Measurements from ENCODE around the gene PTPN22. TPM values are rescaled to one million over a fixed set of nuclear protein-coding genes. Genes with fewer than 3 reads are reported as not detected.

Gene PTPN22
- total RNA-seq, 4 donors from 2014 or later: 4.0 to 28.1 (median 11.2) TPM

DNA sequence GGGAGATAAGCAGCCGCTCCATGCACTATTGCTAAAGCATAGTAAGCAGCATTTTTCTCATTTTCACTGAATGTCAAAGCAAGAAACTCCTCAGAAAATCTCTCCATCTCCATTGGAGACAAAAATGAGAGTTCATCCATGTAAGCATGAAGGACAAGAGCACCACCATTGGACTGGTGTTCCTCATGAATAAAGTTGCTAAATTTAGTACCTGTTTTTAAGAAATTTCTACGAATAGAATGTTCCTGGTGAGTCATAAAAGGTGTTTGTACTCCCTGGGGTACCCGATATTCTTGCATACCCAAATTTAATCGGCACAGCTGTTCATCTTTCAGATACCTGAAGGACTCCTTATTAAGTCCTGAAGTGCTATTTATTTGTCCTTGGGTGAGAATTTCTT is 74.0 kb downstream of the PTPN22 start:
- in situ Hi-C loops (cut with MboI; ENCODE audit: low pct_ligation_motif_present in 1 of 4, low pct_unique_long_range_greater_than_20kb in 1 of 4, low sequenced_read_pairs in 3 of 4): no loop called here
- WGBS, 2 donors (ENCODE audit: low coverage in 1 of 2): 84 to 89% methylated on average over 4 of the region's 4 CpGs
- DNase-seq: no peak
- no peaks in the 10 kb centered on the region for H3K9me3 ChIP-seq
- intact Hi-C loops (cut with DNase I; ENCODE audit: low total_unique reads): no loop called here
- peaks cover 0 to 13% (median 5%) of the 10 kb centered on the region in 4 donors for H3K36me3 ChIP-seq
- H3K27me3 ChIP-seq: no peaks in the 10 kb centered on the region
- H3K4me1 ChIP-seq: peaks cover 3 to 38% (median 10%) of the 10 kb centered on the region in 4 donors
- no peak overlapping the region for H3K27ac ChIP-seq
- H3K4me3 ChIP-seq: no peak overlapping the region
- TF ChIP-seq, protein P1, sequence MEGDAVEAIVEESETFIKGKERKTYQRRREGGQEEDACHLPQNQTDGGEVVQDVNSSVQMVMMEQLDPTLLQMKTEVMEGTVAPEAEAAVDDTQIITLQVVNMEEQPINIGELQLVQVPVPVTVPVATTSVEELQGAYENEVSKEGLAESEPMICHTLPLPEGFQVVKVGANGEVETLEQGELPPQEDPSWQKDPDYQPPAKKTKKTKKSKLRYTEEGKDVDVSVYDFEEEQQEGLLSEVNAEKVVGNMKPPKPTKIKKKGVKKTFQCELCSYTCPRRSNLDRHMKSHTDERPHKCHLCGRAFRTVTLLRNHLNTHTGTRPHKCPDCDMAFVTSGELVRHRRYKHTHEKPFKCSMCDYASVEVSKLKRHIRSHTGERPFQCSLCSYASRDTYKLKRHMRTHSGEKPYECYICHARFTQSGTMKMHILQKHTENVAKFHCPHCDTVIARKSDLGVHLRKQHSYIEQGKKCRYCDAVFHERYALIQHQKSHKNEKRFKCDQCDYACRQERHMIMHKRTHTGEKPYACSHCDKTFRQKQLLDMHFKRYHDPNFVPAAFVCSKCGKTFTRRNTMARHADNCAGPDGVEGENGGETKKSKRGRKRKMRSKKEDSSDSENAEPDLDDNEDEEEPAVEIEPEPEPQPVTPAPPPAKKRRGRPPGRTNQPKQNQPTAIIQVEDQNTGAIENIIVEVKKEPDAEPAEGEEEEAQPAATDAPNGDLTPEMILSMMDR (IDR thresholded peaks at IDR 0.05): no peak
- TF ChIP-seq EP300 (IDR thresholded peaks at IDR 0.05; ENCODE audit: low read depth) (no peak), POLR2AphosphoS5 (IDR thresholded peaks at IDR 0.05) (no peak), POLR2A (IDR thresholded peaks at IDR 0.05) (no peak)

DNA sequence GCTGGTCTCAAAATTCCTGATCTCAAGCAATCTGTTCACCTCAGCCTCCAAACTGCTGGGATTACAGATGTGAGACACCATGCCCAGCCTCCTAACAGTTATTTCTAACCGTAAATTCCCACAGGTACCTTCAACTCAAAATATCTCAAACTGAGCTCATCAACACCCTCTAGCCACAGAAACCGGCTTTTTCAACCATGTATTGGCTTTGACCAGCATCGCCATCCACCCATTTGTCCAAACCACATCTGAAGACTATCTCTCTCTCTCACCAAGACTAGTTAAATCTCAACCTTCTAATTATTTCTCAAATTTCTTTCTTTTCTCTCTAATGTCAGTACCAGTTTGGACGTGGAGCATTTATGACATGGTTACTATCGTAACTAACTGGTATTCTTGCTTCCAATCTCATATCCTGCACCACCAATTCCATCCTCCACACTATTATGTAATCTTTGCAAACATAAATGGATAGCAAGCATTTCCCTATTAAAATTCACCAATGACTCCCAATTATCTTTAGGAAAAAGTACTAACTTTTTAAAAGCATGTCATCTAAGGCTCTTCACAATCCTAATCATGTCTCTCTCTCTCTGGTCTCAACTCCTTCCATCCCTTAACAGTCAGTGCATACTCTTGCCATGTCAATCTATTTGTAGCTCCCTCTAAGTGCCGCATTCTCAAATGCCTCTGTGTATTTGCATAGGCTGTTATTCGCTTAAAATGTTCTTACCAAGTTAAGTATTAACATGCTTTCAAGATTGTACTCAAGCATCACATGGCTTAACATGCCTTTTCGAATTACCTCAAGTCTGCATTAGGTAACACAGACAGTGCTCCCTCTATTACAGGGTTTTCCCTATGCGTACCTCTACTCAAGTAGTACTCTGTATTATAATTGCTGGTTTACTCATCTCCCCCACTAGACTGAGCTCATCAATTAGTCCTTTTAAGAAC is 77.4 kb downstream of the PTPN22 start:
- in situ Hi-C loops (cut with MboI; ENCODE audit: low pct_ligation_motif_present in 1 of 4, low pct_unique_long_range_greater_than_20kb in 1 of 4, low sequenced_read_pairs in 3 of 4): no loop called here
- Histone ChIP-seq H3K4me3 (no peak overlapping the region), H3K4me1 (peaks cover 3 to 29% (median 7%) of the 10 kb centered on the region in 4 donors), H3K27ac (no peak overlapping the region), H3K36me3 (peaks cover 0 to 13% (median 5%) of the 10 kb centered on the region in 4 donors), H3K9me3 (no peaks in the 10 kb centered on the region), H3K27me3 (no peaks in the 10 kb centered on the region)
- TF ChIP-seq POLR2A (IDR thresholded peaks at IDR 0.05): no peak
- TF ChIP-seq, protein P1 (IDR thresholded peaks at IDR 0.05): no peak
- TF ChIP-seq EP300 (IDR thresholded peaks at IDR 0.05; ENCODE audit: low read depth): no peak
- no peak for TF ChIP-seq POLR2AphosphoS5 (IDR thresholded peaks at IDR 0.05)
- intact Hi-C loops (cut with DNase I; ENCODE audit: low total_unique reads): no loop called here
- no peak for DNase-seq
- WGBS, 2 donors (ENCODE audit: low coverage in 1 of 2): 73 to 74% methylated on average over 8 to 9 of the region's 9 CpGs

DNA sequence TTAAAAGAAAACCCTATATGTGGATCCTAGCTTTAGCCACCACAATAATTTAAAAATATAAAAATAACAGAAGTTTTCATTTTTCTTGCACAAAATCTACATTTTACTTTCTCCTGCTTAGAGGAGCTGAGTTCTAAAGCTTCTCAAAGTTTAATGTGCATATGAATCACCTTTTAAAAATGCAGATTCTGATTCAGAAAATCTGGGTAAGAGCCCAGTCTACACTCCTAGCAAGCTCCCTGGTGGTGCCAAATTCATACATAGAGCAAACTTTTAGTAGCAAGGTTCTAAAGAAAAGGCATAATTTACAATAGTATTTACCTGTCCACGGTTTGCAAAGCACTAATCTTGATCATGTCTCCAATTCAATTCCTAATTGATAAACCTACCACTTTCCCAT is 78.5 kb downstream of the PTPN22 start:
- DNase-seq: no peak
- Histone ChIP-seq H3K27ac (no peak overlapping the region), H3K9me3 (no peaks in the 10 kb centered on the region), H3K36me3 (peaks cover 0 to 13% (median 5%) of the 10 kb centered on the region in 4 donors), H3K4me1 (peaks cover 5 to 34% (median 8%) of the 10 kb centered on the region in 4 donors), H3K27me3 (no peaks in the 10 kb centered on the region), H3K4me3 (no peak overlapping the region)
- WGBS, 2 donors (ENCODE audit: low coverage in 1 of 2): 88 to 93% methylated on average over 1 of the region's 1 CpG
- intact Hi-C loops (cut with DNase I; ENCODE audit: low total_unique reads) (no loop called here), in situ Hi-C loops (cut with MboI; ENCODE audit: low pct_ligation_motif_present in 1 of 4, low pct_unique_long_range_greater_than_20kb in 1 of 4, low sequenced_read_pairs in 3 of 4) (no loop called here)
- TF ChIP-seq POLR2AphosphoS5 (IDR thresholded peaks at IDR 0.05) (no peak), POLR2A (IDR thresholded peaks at IDR 0.05) (no peak), EP300 (IDR thresholded peaks at IDR 0.05; ENCODE audit: low read depth) (no peak)
- TF ChIP-seq, protein P1 (IDR thresholded peaks at IDR 0.05): no peak

DNA sequence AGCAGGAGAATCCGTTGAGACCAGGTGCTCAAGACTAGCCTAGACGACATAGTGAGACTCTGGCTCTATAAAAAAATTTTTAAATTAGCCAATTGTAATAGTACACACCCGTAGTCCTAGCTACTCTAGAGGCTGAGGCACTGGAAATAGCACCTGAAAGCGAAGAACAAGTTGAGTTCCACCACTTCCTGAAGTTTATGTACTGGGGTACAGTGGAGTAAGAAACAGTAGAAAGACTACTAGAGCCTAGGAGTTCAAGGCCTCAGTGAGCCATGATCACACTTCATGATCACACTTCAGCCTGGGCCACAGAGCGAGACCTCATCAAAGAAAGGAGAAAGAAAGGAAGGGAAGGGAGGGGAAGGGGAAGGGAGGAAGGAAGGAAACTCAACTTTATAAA is 79.0 kb downstream of the PTPN22 start:
- intact Hi-C loops (cut with DNase I; ENCODE audit: low total_unique reads): no loop called here
- WGBS, 2 donors (ENCODE audit: low coverage in 1 of 2): 65 to 74% methylated on average over 3 to 5 of the region's 5 CpGs
- TF ChIP-seq EP300 (IDR thresholded peaks at IDR 0.05; ENCODE audit: low read depth): no peak
- TF ChIP-seq POLR2A (IDR thresholded peaks at IDR 0.05): no peak
- no peak for TF ChIP-seq POLR2AphosphoS5 (IDR thresholded peaks at IDR 0.05)
- TF ChIP-seq, protein P1 (IDR thresholded peaks at IDR 0.05): no peak
- H3K9me3 ChIP-seq: no peaks in the 10 kb centered on the region
- H3K27ac ChIP-seq: no peak overlapping the region
- no peak for DNase-seq
- no peaks in the 10 kb centered on the region for H3K27me3 ChIP-seq
- in situ Hi-C loops (cut with MboI; ENCODE audit: low pct_ligation_motif_present in 1 of 4, low pct_unique_long_range_greater_than_20kb in 1 of 4, low sequenced_read_pairs in 3 of 4): no loop called here
- no peak overlapping the region for H3K4me3 ChIP-seq
- H3K36me3 ChIP-seq: peaks cover 0 to 10% (median 5%) of the 10 kb centered on the region in 4 donors
- H3K4me1 ChIP-seq: peaks cover 5 to 38% (median 8%) of the 10 kb centered on the region in 4 donors
